ENCODE results near the gene CPEB3.

- TF ChIP-seq CTCF (IDR thresholded peaks at IDR 0.05) (no peak), POLR2A (IDR thresholded peaks at IDR 0.05) (no peak)
These were observed 128.3 kb downstream of the CPEB3 start for GRCh38 chr10:92162541-92162940.
